ENCODE data around the gene LGALS9C. TPM values are rescaled to one million over a fixed set of nuclear protein-coding genes. Genes with fewer than 3 reads are reported as not detected.
"Not testable (repeated sequence)": the region's sequence is repeated elsewhere in the genome, so short reads cannot be mapped to it uniquely, and the experiment has no call there.

Gene LGALS9C
- total and polyA plus RNA-seq, 3 experiments from 2014 or later: not detected

DNA sequence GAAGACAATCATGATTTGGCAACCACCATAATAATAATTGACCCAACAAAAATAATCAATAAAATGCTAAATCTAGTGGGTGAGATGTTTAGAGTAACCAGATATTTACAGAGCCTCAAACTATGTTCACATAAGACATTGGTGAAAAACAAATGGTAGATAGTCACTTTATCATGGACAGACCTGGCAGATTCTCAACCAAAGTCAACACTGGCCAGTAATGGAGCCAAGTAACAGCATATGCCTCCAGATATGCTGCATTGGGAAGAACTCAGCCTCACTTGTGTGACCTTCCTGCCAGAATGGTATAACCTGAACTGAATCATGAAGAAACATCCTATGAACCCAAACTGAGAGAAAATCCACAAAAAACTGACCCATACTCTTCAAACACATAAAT, 53.8 kb downstream of the LGALS9C start:
- H3K36me3 Mint-ChIP-seq; H3K4me3 Mint-ChIP-seq; CTCF ChIA-PET; H3K27ac ChIP-seq (ENCODE audit: low read depth, low read length); H3K4me1 Mint-ChIP-seq; H3K4me1 ChIP-seq (ENCODE audit: insufficient read depth, low read length); H3K4me3 ChIP-seq (ENCODE audit: low read length); H3K9me3 Mint-ChIP-seq; H3K9me3 ChIP-seq (ENCODE audit: low read length); H3K27me3 ChIP-seq (ENCODE audit: insufficient read depth, low read length, poor library complexity, severe bottlenecking); H3K27me3 Mint-ChIP-seq; POLR2A ChIA-PET; DNase-seq; H3K27ac Mint-ChIP-seq; H3K36me3 ChIP-seq (ENCODE audit: insufficient read depth, low read length): not testable (repeated sequence)

GRCh38 chr17:18542234-18542633, 65.6 kb downstream of the LGALS9C start:
- H3K27me3 ChIP-seq (ENCODE audit: insufficient read depth, low read length, poor library complexity, severe bottlenecking); H3K9me3 Mint-ChIP-seq; H3K36me3 ChIP-seq (ENCODE audit: insufficient read depth, low read length); H3K4me3 ChIP-seq (ENCODE audit: low read length); DNase-seq; H3K9me3 ChIP-seq (ENCODE audit: low read length); H3K4me1 Mint-ChIP-seq; POLR2A ChIA-PET; H3K4me3 Mint-ChIP-seq; H3K27me3 Mint-ChIP-seq; H3K27ac ChIP-seq (ENCODE audit: low read depth, low read length); H3K4me1 ChIP-seq (ENCODE audit: insufficient read depth, low read length); H3K27ac Mint-ChIP-seq; CTCF ChIA-PET; H3K36me3 Mint-ChIP-seq: not testable (repeated sequence)

DNA sequence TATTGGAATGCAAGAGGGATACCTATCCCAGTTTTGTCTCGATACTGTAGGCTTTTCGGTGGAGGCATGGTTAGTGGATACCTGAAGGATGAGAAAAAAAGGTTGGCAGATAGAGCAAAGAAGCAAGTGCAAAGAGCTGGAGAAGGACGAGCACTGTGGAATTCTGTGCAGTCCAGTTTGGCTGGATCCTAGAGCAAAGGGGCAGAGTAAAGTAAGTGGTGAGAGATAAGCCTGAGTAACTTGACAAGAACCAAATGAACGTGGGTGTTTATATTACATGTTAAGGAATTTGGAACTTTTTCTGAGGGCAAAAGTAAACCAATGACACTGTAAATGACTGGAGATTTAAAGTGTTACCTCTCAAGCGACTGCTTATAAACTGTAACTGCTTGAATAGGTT, 66.3 kb downstream of the LGALS9C start:
- H3K9me3 ChIP-seq (ENCODE audit: low read length); H3K4me1 Mint-ChIP-seq; H3K27me3 ChIP-seq (ENCODE audit: insufficient read depth, low read length, poor library complexity, severe bottlenecking); H3K36me3 ChIP-seq (ENCODE audit: insufficient read depth, low read length); H3K4me3 ChIP-seq (ENCODE audit: low read length); H3K27ac Mint-ChIP-seq; POLR2A ChIA-PET; H3K27me3 Mint-ChIP-seq; H3K36me3 Mint-ChIP-seq; DNase-seq; H3K4me1 ChIP-seq (ENCODE audit: insufficient read depth, low read length); CTCF ChIA-PET; H3K27ac ChIP-seq (ENCODE audit: low read depth, low read length); H3K9me3 Mint-ChIP-seq; H3K4me3 Mint-ChIP-seq: not testable (repeated sequence)

Other genes with a start within 250 kb of the LGALS9C start
- gene FLII, start 218.1 kb upstream of the LGALS9C start, total RNA-seq: 100 to 1,000 TPM; 278 to 299 TPM
- gene FLII, start 218.1 kb upstream of the LGALS9C start, polyA plus RNA-seq: 216 TPM
- gene MIEF2, start 216.1 kb upstream of the LGALS9C start, total RNA-seq: 1 to 10 TPM; 5.5 to 5.6 TPM
- gene MIEF2, start 216.1 kb upstream of the LGALS9C start, polyA plus RNA-seq: 14.1 TPM
- 10 to 100 TPM; 69.7 to 72.8 TPM for gene TOP3A, start 161.8 kb upstream of the LGALS9C start, total RNA-seq
- 21.7 TPM for gene TOP3A, start 161.8 kb upstream of the LGALS9C start, polyA plus RNA-seq
- gene SMCR8, start 161.5 kb upstream of the LGALS9C start, total RNA-seq: 10 to 100 TPM; 26.7 to 26.9 TPM
- 4.9 TPM for gene SMCR8, start 161.5 kb upstream of the LGALS9C start, polyA plus RNA-seq
- 10 to 100 TPM; 42.4 to 43.8 TPM for gene SHMT1, start 113.2 kb upstream of the LGALS9C start, total RNA-seq
- gene SHMT1, start 113.2 kb upstream of the LGALS9C start, polyA plus RNA-seq: 28.8 TPM
- not detected for gene EVPLL, start 99.0 kb upstream of the LGALS9C start, total RNA-seq
- not detected for gene EVPLL, start 99.0 kb upstream of the LGALS9C start, polyA plus RNA-seq
- gene TBC1D28, start 167.6 kb downstream of the LGALS9C start, total RNA-seq: not detected
- gene TBC1D28, start 167.6 kb downstream of the LGALS9C start, polyA plus RNA-seq: not detected
- gene FOXO3B, start 205.5 kb downstream of the LGALS9C start, total RNA-seq: 1 to 10 TPM; 5.4 to 6.1 TPM
- 3.8 TPM for gene FOXO3B, start 205.5 kb downstream of the LGALS9C start, polyA plus RNA-seq